C4-2B (cell line): Measurements from ENCODE around the gene OGFOD1.

ENCODE experiments used
- ZFX ChIP-seq: fragments of 450-650 bp; IDR thresholded peaks from 2 replicates; pipeline ENCODE4 v1.6.1; 2017
- TF ChIP-seq, protein P1 (sequence below): fragments of 450-650 bp; conservative IDR thresholded peaks from 2 replicates; pipeline ENCODE4 v1.5.1; 2017; ENCODE audit warnings: mild to moderate bottlenecking

- TF ChIP-seq, protein P1, sequence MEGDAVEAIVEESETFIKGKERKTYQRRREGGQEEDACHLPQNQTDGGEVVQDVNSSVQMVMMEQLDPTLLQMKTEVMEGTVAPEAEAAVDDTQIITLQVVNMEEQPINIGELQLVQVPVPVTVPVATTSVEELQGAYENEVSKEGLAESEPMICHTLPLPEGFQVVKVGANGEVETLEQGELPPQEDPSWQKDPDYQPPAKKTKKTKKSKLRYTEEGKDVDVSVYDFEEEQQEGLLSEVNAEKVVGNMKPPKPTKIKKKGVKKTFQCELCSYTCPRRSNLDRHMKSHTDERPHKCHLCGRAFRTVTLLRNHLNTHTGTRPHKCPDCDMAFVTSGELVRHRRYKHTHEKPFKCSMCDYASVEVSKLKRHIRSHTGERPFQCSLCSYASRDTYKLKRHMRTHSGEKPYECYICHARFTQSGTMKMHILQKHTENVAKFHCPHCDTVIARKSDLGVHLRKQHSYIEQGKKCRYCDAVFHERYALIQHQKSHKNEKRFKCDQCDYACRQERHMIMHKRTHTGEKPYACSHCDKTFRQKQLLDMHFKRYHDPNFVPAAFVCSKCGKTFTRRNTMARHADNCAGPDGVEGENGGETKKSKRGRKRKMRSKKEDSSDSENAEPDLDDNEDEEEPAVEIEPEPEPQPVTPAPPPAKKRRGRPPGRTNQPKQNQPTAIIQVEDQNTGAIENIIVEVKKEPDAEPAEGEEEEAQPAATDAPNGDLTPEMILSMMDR, result no peak
- peak; percentile 60; the same call in 1 of the 2 replicates for TF ChIP-seq ZFX
Measured at GRCh38 chr16:56450986-56451752, at the start of gene OGFOD1, which contains the start of gene NUDT21.
